IMR-90 (cell line): ENCODE results near the gene APPL2. TPM values are rescaled to one million over a fixed set of nuclear protein-coding genes. Genes with fewer than 3 reads are reported as not detected.

ENCODE experiments used
- ATAC-seq: fragments of 200-7000 bp; cut with Tn5 transposase; 2 replicates; pipeline ENCODE4 v1.9.1; 2020; ENCODE audit warnings: low read depth, mild to moderate bottlenecking, moderate library complexity
- BruUV-seq: library from RNA; stranded (reverse); fragments of 400-500 nt; replicated peaks from 2 replicates; lab custom pipeline; 2021; lab: Mats Ljungman, UMichigan
- CTCF ChIA-PET: fragments of 300-600 bp; formaldehyde crosslinking; extraction: SDS; loops from one replicate; lab custom pipeline; 2021; ENCODE audit warnings: antibody characterized with exemption; lab: Yijun Ruan, JAX
- POLR2A ChIA-PET: fragments of 300-600 bp; sonication (Branson Sonifier 250); formaldehyde crosslinking; loops from one replicate; lab custom pipeline; 2022; ENCODE audit warnings: antibody characterized with exemption; ENCODE audit not compliant: unreplicated experiment; lab: Charles Lee
- DNase-seq: peaks from one replicate; pipeline ENCODE4 v3.0.0; 2013
- H2AFZ ChIP-seq: replicated peaks from 2 replicates; pipeline ENCODE3; 2013; ENCODE audit warnings: low read length, mild to moderate bottlenecking; ENCODE audit not compliant: poor library complexity
- H2AK5ac ChIP-seq: 2 replicates; pipeline ENCODE4 v1.6.1; 2013; ENCODE audit warnings: low read depth, low read length, inconsistent platforms
- H2AK9ac ChIP-seq: replicated peaks from 2 replicates; pipeline ENCODE3; 2013; ENCODE audit warnings: mild to moderate bottlenecking, low read depth, low read length, moderate library complexity; ENCODE audit not compliant: poor library complexity
- H2BK120ac ChIP-seq: 2 replicates; pipeline ENCODE4 v1.6.1; 2013; ENCODE audit warnings: low read depth, low read length, inconsistent platforms
- H2BK15ac ChIP-seq: 3 replicates; pipeline ENCODE4 v1.6.1; 2013; ENCODE audit warnings: low read depth, low read length, inconsistent platforms
- H2BK20ac ChIP-seq: 2 replicates; pipeline ENCODE4 v1.6.1; 2013; ENCODE audit warnings: low read depth, mild to moderate bottlenecking, inconsistent platforms, low read length, moderate library complexity
- H2BK5ac ChIP-seq: 2 replicates; pipeline ENCODE4 v1.6.1; 2013; ENCODE audit warnings: mild to moderate bottlenecking, low read depth, low read length, inconsistent platforms; ENCODE audit not compliant: poor library complexity, severe bottlenecking
- H3K14ac ChIP-seq: replicated peaks from 2 replicates; pipeline ENCODE4 v1.6.1; 2013; ENCODE audit warnings: low read depth, low read length, inconsistent platforms
- H3K18ac ChIP-seq: 2 replicates; pipeline ENCODE4 v1.6.1; 2013; ENCODE audit warnings: low read depth, low read length, control low read depth
- H3K23ac ChIP-seq: 2 replicates; pipeline ENCODE4 v1.6.1; 2013; ENCODE audit warnings: low read depth, low read length, inconsistent platforms
- H3K27ac ChIP-seq: 2 replicates; pipeline ENCODE4 v1.5.1; 2013; ENCODE audit warnings: mild to moderate bottlenecking, control low read depth, low read length; ENCODE audit not compliant: insufficient read depth
- H3K27me3 ChIP-seq: 2 replicates; pipeline ENCODE4 v1.6.1; 2013; ENCODE audit warnings: low read length; ENCODE audit not compliant: control insufficient read depth, insufficient read depth
- H3K36me3 ChIP-seq: 2 replicates; pipeline ENCODE4 v1.6.1; 2013; ENCODE audit warnings: low read length, mixed read lengths; ENCODE audit not compliant: control insufficient read depth, insufficient read depth
- H3K4ac ChIP-seq: 2 replicates; pipeline ENCODE4 v1.6.1; 2013; ENCODE audit warnings: low read depth, low read length, inconsistent platforms
- H3K4me1 ChIP-seq: 2 replicates; pipeline ENCODE4 v1.6.1; 2013; ENCODE audit warnings: low read length, mixed read lengths; ENCODE audit not compliant: control insufficient read depth, insufficient read depth
- H3K4me2 ChIP-seq: 2 replicates; pipeline ENCODE4 v1.6.1; 2013; ENCODE audit warnings: low read depth, mild to moderate bottlenecking, control low read depth, low read length, moderate library complexity
- H3K4me3 ChIP-seq: 2 replicates; pipeline ENCODE4 v1.5.1; 2013; ENCODE audit warnings: low read depth, mild to moderate bottlenecking, control low read depth, low read length, moderate library complexity; ENCODE audit not compliant: insufficient read depth
- H3K56ac ChIP-seq: 2 replicates; pipeline ENCODE4 v1.6.1; 2013; ENCODE audit warnings: low read length, inconsistent platforms; ENCODE audit not compliant: insufficient read depth; ENCODE audit errors: extremely low read depth
- H3K79me1 ChIP-seq, 2 experiments: 2 replicates each; pipeline ENCODE4 v1.6.1; 2013; ENCODE audit warnings: low read length in 2 of 2, inconsistent platforms in 1 of 2, low read depth in 1 of 2
- H3K9ac ChIP-seq: 2 replicates; pipeline ENCODE4 v1.6.1; 2013; ENCODE audit warnings: low read depth, low read length, control low read depth
- H3K9me1 ChIP-seq: 2 replicates; pipeline ENCODE4 v1.6.1; 2013; ENCODE audit warnings: low read length, inconsistent platforms; ENCODE audit not compliant: insufficient read depth
- H3K9me3 ChIP-seq: 2 replicates; pipeline ENCODE4 v1.6.1; 2013; ENCODE audit warnings: low read length; ENCODE audit not compliant: control insufficient read depth, insufficient read depth
- H4K20me1 ChIP-seq: 2 replicates; pipeline ENCODE4 v1.6.1; 2013; ENCODE audit warnings: low read length, inconsistent platforms; ENCODE audit not compliant: insufficient read depth
- H4K5ac ChIP-seq: 2 replicates; pipeline ENCODE4 v1.6.1; 2013; ENCODE audit warnings: mild to moderate bottlenecking, low read depth, low read length, control low read depth
- H4K8ac ChIP-seq, 2 experiments: 2 replicates each; pipeline ENCODE4 v1.6.1; 2013; ENCODE audit warnings: low read depth in 2 of 2, low read length in 2 of 2, control low read depth in 1 of 2, inconsistent platforms in 1 of 2
- H4K91ac ChIP-seq: 2 replicates; pipeline ENCODE4 v1.6.1; 2013; ENCODE audit warnings: low read depth, low read length, inconsistent platforms; ENCODE audit not compliant: insufficient read depth
- FOS ChIP-seq: fragments of 150-350 bp; IDR thresholded peaks from 2 replicates; pipeline ENCODE4 v1.6.1; 2016; ENCODE audit warnings: low read depth, low read length
- MAFK ChIP-seq: IDR thresholded peaks from 2 replicates; pipeline ENCODE4 v1.6.1; 2012; ENCODE audit warnings: low read depth, low read length, improper control_type of control experiment
- WGBS, 2 experiments: methylation state at CpG; one replicate each; pipeline versions ENCODE4 v1.1.5 to v1.1.7; 2013; ENCODE audit warnings: missing lambda C conversion rate in 2 of 2; ENCODE audit not compliant: insufficient read length in 1 of 2; ENCODE audit errors: extremely low coverage in 2 of 2; 5-methylcytosine and 5-hydroxymethylcytosine counted together
- dilution Hi-C: fragments of 300-500 bp; cut with HindIII; formaldehyde crosslinking; loops from one replicate; pipeline ENCODE4 v1.14.3; 2018; ENCODE audit warnings: low sequenced_read_pairs; ENCODE audit not compliant: unreplicated experiment
- in situ Hi-C: fragments of 300-500 bp; cut with MboI; formaldehyde crosslinking; loops from 3 replicates; pipeline ENCODE4 v1.14.3; 2019; ENCODE audit warnings: low sequenced_read_pairs, inconsistent platforms, mixed read lengths
- intact Hi-C: fragments of 100-400 bp; cut with micrococcal nuclease; formaldehyde crosslinking; loops from 2 replicates; pipeline ENCODE4 v1.10.0; 2022
- polyA plus RNA-seq, 3 experiments: library from polyadenylated mRNA; depleted of rRNA; stranded (reverse); fragments of >200 nt; gene quantifications; 2 replicates each; pipeline ENCODE4 v1.2.3, GENCODE V29; 2012; ENCODE audit warnings: low replicate concordance in 1 of 3
- total RNA-seq: library from RNA; depleted of rRNA; stranded (reverse); fragments of >200 nt; gene quantifications from 2 replicates; pipeline ENCODE4 v1.2.3, GENCODE V29; 2012

Gene APPL2
- total and polyA plus RNA-seq, 2 of the 4 experiments (the other 2 are of a cell fraction), result 42.3 to 65.8 TPM

DNA sequence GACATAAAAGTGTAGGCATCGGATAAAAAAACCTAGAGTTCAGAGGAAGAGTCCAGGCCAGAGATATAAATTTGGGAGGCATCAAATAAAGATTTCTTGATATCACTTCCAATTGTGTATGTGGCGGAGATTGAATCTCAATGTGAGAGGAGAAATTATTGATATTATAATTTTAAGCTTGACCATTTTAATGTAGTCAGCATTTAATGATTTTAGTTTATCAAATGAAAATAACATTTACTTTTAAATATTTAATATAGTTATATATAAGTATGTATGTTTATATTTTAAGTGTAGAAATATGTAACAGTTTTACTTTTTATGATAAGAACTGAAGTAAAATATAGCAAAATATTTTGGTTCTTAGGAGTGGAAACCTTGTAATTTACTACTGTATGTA, 79.7 kb downstream of the APPL2 start:
- H2BK5ac ChIP-seq, result no peak overlapping the region
- no peak overlapping the region for H4K8ac ChIP-seq
- no peak overlapping the region for H3K4me2 ChIP-seq
- intact Hi-C loops (loop anchor here (2.0 kb wide), 1 partner anchor 13 kb away; no protein-coding TSS in a partner anchor), dilution Hi-C loops (no loop called here), in situ Hi-C loops (no loop called here)
- TF ChIP-seq MAFK (0 out of 2 replicates have a peak, but pooled peaks have one; percentile 9), FOS (no peak)
- ATAC-seq, result no peak
- H2BK20ac ChIP-seq, result no peak overlapping the region
- no peak overlapping the region for H2AK5ac ChIP-seq
- CTCF ChIA-PET, result no interaction called here
- H2BK120ac ChIP-seq, result no peak overlapping the region
- H3K9me1 ChIP-seq, result no peaks in the 10 kb centered on the region; the same call in 1 of the 2 replicates
- no peaks in the 10 kb centered on the region for H4K20me1 ChIP-seq
- peaks cover 28% of the 10 kb centered on the region for H3K36me3 ChIP-seq
- H3K27ac ChIP-seq, result no peak overlapping the region
- H3K27me3 ChIP-seq, result no peaks in the 10 kb centered on the region
- no peak overlapping the region for H3K56ac ChIP-seq
- no peak overlapping the region for H4K91ac ChIP-seq
- no peak overlapping the region for H2AK9ac ChIP-seq
- no peak overlapping the region for H3K23ac ChIP-seq
- no peaks in the 10 kb centered on the region for H3K4me1 ChIP-seq
- POLR2A ChIA-PET, result no interaction called here
- no peak overlapping the region for H3K9ac ChIP-seq
- H3K79me1 ChIP-seq, result peaks cover 4 to 10% of the 10 kb centered on the region in 2 experiments; a peak in 2 of 4 replicates
- H3K18ac ChIP-seq, result no peak overlapping the region
- no peaks in the 10 kb centered on the region for H3K9me3 ChIP-seq
- H3K4me3 ChIP-seq, result no peak overlapping the region
- no peak overlapping the region for H2BK15ac ChIP-seq
- no TSS peak for BruUV-seq
- H3K14ac ChIP-seq, result no peak overlapping the region
- H3K4ac ChIP-seq, result no peak overlapping the region
- WGBS, 2 experiments, result no CpG with 5 or more reads among the region's 2 CpGs
- H2AFZ ChIP-seq, result no peak overlapping the region
- no peak overlapping the region for H4K5ac ChIP-seq
- no peak for DNase-seq
